HUES48 (cell line): Measurements from ENCODE around the gene TMEM233.

Source experiments
- H3K27ac ChIP-seq: one replicate; pipeline ENCODE4 v1.7.0; 2013; ENCODE audit warnings: low read depth, low read length, inconsistent platforms
- H3K27me3 ChIP-seq: 2 replicates; pipeline ENCODE4 v1.6.1; 2013; ENCODE audit warnings: mild to moderate bottlenecking, low read length; ENCODE audit not compliant: control insufficient read depth, insufficient read depth
- H3K36me3 ChIP-seq: 2 replicates; pipeline ENCODE4 v1.6.1; 2013; ENCODE audit warnings: low read length; ENCODE audit not compliant: control insufficient read depth, insufficient read depth
- H3K4me1 ChIP-seq: 2 replicates; pipeline ENCODE4 v1.6.1; 2013; ENCODE audit warnings: mild to moderate bottlenecking, low read length; ENCODE audit not compliant: control insufficient read depth, insufficient read depth
- H3K4me3 ChIP-seq: 2 replicates; pipeline ENCODE4 v1.5.1; 2013; ENCODE audit warnings: mild to moderate bottlenecking, low read depth, low read length
- H3K9ac ChIP-seq: 2 replicates; pipeline ENCODE4 v1.6.1; 2013; ENCODE audit warnings: mild to moderate bottlenecking, low read depth, low read length, moderate library complexity
- H3K9me3 ChIP-seq: 2 replicates; pipeline ENCODE4 v1.6.1; 2013; ENCODE audit warnings: low read length; ENCODE audit not compliant: control insufficient read depth, insufficient read depth

Gene TMEM233

DNA sequence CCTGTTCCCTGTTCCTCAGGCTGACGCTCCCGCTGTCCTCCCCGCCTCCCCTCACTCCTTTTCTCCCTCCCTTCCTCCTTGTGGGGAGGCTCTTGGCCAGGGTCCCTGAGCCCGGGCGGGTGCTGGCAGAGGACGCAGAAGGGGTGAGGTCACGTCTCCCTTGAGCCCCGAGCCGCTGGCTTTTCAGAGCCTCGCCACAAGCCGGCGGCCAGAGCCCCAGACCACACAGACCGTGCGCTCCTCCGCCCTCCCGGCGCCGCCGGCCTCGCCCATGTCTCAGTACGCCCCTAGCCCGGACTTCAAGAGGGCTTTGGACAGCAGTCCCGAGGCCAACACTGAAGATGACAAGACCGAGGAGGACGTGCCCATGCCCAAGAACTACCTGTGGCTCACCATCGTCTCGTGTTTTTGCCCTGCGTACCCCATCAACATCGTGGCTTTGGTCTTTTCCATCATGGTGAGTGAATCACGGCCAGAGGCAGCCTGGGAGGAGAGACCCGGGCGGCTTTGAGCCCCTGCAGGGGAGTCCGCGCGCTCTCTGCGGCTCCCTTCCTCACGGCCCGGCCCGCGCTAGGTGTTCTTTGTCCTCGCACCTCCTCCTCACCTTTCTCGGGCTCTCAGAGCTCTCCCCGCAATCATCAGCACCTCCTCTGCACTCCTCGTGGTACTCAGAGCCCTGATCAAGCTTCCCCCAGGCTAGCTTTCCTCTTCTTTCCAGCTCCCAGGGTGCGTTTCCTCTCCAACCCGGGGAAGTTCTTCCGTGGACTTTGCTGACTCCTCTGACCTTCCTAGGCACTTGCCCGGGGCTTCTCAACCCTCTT is at the start of gene TMEM233:
Gene TMEM233, plus strand, starts transcription at position 197 of the 821 bp plus-strand sequence. Its CDS starts 75 bp downstream, at position 272.
- Histone ChIP-seq H3K4me3 (peak within 1 kb of the TSS; percentile 66), H3K9ac (0 out of 2 replicates have a peak within 1 kb of the TSS, but pooled peaks have one; percentile 21), H3K27ac (no peak within 1 kb of the TSS), H3K27me3 (peaks cover 87% of the 10 kb centered on the region), H3K36me3 (no peaks in the 10 kb centered on the region), H3K4me1 (no peaks in the 10 kb centered on the region), H3K9me3 (no peaks in the 10 kb centered on the region)

DNA sequence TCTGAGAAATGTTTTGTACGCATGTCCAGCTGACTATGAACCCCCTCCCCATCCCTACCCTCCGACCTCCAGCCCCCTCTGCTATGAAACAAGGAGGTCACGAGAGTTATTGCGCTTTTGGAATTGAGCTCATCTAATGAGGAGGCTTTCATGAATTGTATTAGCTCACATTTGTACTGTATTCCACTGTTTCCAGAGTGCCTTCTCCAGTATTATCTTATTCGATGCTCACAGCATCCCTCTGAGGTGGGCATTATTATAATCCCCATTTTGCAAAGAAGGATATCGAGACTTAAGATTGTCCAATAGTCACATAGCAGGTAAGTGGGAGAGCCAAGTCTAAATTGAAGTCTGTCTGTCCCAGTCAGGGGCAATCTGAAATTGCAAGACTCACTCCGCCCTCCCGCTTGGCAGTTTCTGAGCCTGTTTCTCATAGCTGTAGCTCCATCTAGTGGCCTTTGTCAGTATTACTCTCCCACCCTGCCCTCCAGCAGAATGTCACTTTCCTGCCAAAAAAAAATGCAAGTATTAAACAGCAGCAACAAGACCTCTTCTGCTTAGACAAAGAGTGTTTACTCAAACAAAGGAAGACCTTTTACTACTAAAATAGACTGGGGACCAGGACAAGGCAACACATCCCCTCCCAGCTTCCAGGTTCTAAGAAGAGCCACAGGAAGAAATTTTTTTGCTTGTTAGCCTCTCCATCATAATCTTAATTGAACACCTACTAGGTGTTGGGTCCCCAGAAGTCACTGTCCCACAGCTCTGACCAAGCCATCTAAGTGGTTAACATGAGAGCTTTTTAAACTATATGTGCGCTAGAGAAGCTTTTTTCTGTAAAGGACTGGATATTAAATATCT is 48.6 kb upstream of the TMEM233 start:
- Histone ChIP-seq H3K27me3 (no peaks in the 10 kb centered on the region), H3K9me3 (no peaks in the 10 kb centered on the region), H3K27ac (no peak overlapping the region), H3K9ac (no peak overlapping the region), H3K4me3 (no peak overlapping the region), H3K36me3 (no peaks in the 10 kb centered on the region), H3K4me1 (no peaks in the 10 kb centered on the region)

DNA sequence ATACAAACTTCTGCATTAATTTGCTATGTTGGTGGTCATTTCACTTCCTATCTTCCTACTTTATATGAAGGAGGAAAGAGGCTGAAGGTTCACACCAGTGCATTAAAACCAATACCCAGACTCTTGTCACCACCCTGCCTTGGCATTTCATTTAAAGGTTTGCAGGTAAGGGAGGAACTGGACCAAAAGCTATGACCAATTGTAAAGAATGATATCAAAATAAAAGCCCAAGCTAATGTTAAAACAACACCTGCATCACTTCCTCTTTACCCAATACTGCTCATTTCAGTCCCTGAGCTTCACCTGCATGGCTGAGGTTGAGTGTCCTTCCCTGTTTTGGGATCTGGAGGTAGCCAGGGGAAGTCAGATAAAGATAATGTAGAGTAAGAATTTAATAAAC is 47.2 kb upstream of the TMEM233 start:
- Histone ChIP-seq H3K9me3 (no peaks in the 10 kb centered on the region), H3K36me3 (no peaks in the 10 kb centered on the region), H3K9ac (no peak overlapping the region), H3K4me1 (no peaks in the 10 kb centered on the region), H3K27me3 (no peaks in the 10 kb centered on the region), H3K27ac (no peak overlapping the region), H3K4me3 (no peak overlapping the region)

DNA sequence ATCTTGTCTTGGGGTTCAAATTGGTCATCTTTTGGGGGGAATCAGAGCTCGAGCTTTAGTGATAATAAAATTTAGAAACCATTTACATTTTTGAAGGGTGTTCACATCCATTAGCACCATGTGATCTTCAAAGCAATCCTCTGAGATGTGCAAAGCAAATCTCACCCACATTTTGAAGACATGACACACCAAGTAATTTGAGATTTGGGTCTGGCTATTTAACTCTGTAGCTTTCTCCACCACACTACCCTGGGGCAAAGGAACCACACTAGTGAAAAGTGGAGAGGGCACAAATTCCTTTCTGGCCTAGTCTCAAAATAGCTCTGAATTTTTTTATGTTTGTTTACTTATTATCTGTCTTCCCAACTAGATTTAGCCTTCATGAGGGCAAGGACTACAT is 46.6 kb upstream of the TMEM233 start:
- Histone ChIP-seq H3K9me3 (no peaks in the 10 kb centered on the region), H3K4me3 (no peak overlapping the region), H3K27me3 (no peaks in the 10 kb centered on the region), H3K36me3 (no peaks in the 10 kb centered on the region), H3K9ac (no peak overlapping the region), H3K27ac (no peak overlapping the region), H3K4me1 (no peaks in the 10 kb centered on the region)

DNA sequence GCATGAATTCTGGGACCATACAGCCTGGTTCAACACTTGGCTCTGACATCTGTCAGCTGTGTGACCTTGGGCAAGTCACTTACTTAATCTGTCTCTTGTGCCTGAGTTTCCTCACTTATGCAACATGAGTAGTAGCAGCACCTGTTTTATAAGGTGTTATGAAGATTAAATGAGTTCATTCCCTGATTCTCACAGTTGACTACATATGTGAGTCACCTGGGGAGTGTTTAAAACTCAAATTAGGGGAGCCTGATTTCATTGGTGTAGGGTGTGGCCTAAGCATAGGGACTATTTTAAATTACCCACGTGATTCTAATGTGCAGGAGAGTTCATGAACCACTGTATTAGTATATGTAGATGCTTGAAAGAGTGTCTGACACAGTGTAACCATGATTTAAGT is 36.7 kb upstream of the TMEM233 start:
- Histone ChIP-seq H3K9ac (no peak overlapping the region), H3K4me3 (no peak overlapping the region), H3K9me3 (no peaks in the 10 kb centered on the region), H3K27ac (no peak overlapping the region), H3K4me1 (no peaks in the 10 kb centered on the region), H3K27me3 (no peaks in the 10 kb centered on the region; the same call in 1 of the 2 replicates), H3K36me3 (no peaks in the 10 kb centered on the region)

DNA sequence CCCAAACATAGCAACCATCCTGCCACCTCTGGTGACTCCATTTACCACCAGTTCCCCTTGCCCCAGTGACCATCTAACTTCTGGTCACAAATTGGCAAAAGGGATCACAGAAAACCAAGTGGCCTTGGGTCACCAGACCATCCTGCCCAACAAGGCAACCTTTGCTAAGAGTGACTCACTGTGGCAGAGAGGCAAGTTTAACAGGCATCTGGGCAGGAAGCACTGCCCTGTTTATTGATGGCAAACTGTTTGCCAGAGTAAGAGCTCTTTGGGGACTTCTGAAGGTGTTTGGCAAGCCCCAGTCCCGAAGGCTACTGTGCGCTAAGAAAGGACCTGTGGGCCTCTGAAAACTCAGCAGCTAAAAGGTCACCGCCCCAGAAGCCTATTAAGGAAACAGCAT is 28.2 kb upstream of the TMEM233 start:
- Histone ChIP-seq H3K27me3 (no peaks in the 10 kb centered on the region), H3K9ac (no peak overlapping the region), H3K27ac (no peak overlapping the region), H3K9me3 (no peaks in the 10 kb centered on the region), H3K36me3 (no peaks in the 10 kb centered on the region), H3K4me1 (no peaks in the 10 kb centered on the region), H3K4me3 (no peak overlapping the region)

DNA sequence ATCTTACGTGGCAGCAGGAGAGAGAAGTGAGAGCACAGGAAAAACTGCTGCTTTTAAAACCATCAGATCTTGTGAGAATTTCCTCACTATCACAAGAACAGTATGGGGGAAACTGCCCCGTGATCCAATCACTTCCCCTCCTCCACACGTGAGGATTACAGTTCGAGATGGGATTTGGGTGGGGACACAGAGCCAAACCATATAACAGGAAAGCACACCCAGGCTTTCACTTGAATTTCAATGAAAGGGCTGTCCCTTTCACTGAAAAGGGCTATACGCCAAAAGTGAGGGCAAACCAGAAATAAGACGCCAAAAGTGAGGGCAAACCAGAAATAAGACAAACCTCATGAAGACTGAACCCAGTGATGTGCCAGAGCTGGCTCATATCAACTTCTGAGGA is 22.8 kb upstream of the TMEM233 start:
- Histone ChIP-seq H3K9me3 (no peaks in the 10 kb centered on the region), H3K36me3 (no peaks in the 10 kb centered on the region), H3K27ac (no peak overlapping the region), H3K4me1 (no peaks in the 10 kb centered on the region), H3K4me3 (no peak overlapping the region), H3K9ac (no peak overlapping the region), H3K27me3 (no peaks in the 10 kb centered on the region)

DNA sequence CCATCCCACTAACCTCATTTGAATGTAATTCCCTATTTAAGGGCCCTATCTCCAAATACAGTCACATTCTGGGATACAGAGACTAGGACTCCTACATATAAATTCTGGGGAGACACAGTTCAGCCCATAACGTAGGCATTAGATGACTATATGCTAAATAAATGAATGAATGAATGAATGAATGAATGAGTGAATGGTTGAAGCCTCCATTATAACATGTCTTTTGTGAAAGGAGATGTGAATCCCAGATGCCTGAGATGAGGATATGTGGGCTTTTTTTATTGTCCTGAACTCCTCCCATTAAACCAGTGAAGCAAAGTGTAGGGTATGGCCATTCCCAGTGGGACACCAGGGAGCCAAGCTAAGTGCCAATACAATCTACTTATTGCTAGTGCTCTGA is 20.5 kb upstream of the TMEM233 start:
- Histone ChIP-seq H3K4me1 (no peaks in the 10 kb centered on the region), H3K9ac (no peak overlapping the region), H3K27ac (no peak overlapping the region), H3K36me3 (no peaks in the 10 kb centered on the region), H3K27me3 (no peaks in the 10 kb centered on the region), H3K4me3 (no peak overlapping the region), H3K9me3 (no peaks in the 10 kb centered on the region)

DNA sequence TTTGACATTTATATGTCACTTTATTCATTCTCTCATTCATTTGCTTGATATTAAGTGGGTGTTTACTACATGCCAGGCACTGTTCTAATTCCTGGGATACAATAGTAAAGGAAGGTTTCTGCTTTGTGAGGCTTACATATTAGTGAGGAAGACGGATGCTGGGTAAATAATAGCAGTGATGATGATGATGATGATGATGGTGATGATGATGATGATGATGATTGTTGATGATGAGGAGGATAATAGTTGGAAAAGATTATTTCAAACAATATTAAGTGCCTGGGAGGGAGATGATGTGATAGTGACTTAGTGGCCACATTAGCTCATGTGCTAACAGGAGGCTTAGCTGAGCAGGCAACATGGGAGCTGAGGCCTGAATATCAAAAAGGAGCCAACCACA is 19.3 kb upstream of the TMEM233 start:
- Histone ChIP-seq H3K36me3 (no peaks in the 10 kb centered on the region), H3K27ac (no peak overlapping the region), H3K9me3 (no peaks in the 10 kb centered on the region), H3K4me1 (no peaks in the 10 kb centered on the region), H3K27me3 (no peaks in the 10 kb centered on the region), H3K4me3 (no peak overlapping the region), H3K9ac (no peak overlapping the region)

DNA sequence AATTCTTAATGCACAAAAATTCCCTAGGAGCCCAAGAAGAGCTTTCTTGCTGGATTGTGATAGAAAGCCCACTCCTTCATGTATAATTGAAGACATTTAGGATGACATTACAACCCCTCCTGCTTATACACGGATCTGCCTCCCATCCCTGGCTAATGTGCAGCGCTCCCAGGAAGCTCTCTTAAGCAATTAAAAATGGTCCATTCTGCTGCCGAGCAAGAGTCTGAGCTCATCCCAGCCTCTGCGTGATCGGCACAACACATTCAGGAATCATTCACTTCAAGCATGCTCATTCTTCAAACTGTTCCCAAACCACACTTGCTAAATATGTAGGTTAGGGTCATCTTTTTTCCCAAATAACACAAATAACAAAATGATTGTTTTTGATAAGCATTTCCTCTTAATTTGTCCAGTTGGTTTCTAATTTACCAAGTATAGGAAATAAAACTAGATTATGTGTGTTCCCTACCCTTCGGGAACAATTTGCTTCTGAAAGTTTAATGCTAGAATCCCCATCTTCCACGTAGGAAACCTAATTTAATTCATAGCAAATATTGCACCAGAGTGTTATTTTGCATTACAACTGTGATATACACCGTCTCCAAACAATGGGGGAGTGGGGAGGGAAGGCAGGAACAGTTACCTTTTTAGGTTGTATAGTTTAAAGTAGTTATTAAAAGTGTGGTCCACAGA is 17.3 kb upstream of the TMEM233 start:
- H3K9ac ChIP-seq = no peak overlapping the region
- no peaks in the 10 kb centered on the region for H3K9me3 ChIP-seq
- no peaks in the 10 kb centered on the region for H3K4me1 ChIP-seq
- H3K4me3 ChIP-seq = no peak overlapping the region
- H3K27me3 ChIP-seq = no peaks in the 10 kb centered on the region
- H3K36me3 ChIP-seq = no peaks in the 10 kb centered on the region
- no peak overlapping the region for H3K27ac ChIP-seq
